ENCODE results near the gene KRT39. TPM values are rescaled to one million over a fixed set of nuclear protein-coding genes. Genes with fewer than 3 reads are reported as not detected.

KRT39 gene
- total and polyA plus RNA-seq, 2 experiments from 2014 or later: not detected

- TF ChIP-seq NANOG (IDR thresholded peaks at IDR 0.05; ENCODE audit: borderline replicate concordance): no peak
- no peak for TF ChIP-seq EZH2 (IDR thresholded peaks at IDR 0.05; ENCODE audit: low read depth, unreplicated experiment)
- no peak for TF ChIP-seq REST (IDR thresholded peaks at IDR 0.05; ENCODE audit: unreplicated experiment)
- TF ChIP-seq, protein P1, sequence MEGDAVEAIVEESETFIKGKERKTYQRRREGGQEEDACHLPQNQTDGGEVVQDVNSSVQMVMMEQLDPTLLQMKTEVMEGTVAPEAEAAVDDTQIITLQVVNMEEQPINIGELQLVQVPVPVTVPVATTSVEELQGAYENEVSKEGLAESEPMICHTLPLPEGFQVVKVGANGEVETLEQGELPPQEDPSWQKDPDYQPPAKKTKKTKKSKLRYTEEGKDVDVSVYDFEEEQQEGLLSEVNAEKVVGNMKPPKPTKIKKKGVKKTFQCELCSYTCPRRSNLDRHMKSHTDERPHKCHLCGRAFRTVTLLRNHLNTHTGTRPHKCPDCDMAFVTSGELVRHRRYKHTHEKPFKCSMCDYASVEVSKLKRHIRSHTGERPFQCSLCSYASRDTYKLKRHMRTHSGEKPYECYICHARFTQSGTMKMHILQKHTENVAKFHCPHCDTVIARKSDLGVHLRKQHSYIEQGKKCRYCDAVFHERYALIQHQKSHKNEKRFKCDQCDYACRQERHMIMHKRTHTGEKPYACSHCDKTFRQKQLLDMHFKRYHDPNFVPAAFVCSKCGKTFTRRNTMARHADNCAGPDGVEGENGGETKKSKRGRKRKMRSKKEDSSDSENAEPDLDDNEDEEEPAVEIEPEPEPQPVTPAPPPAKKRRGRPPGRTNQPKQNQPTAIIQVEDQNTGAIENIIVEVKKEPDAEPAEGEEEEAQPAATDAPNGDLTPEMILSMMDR (conservative IDR thresholded peaks at IDR 0.05; ENCODE audit: low read depth in 2 of 2): no peak
- TF ChIP-seq, protein P2, sequence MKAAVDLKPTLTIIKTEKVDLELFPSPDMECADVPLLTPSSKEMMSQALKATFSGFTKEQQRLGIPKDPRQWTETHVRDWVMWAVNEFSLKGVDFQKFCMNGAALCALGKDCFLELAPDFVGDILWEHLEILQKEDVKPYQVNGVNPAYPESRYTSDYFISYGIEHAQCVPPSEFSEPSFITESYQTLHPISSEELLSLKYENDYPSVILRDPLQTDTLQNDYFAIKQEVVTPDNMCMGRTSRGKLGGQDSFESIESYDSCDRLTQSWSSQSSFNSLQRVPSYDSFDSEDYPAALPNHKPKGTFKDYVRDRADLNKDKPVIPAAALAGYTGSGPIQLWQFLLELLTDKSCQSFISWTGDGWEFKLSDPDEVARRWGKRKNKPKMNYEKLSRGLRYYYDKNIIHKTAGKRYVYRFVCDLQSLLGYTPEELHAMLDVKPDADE (IDR thresholded peaks at IDR 0.05): no peak
- TF ChIP-seq ZNF331 (CRISPR knock-in tag; IDR thresholded peaks at IDR 0.05; ENCODE audit: low read depth): no peak
- Histone ChIP-seq H4K20me1 (replicated peaks; ENCODE audit: insufficient read depth) (no peaks in the 10 kb centered on the region), H3K79me2 (replicated peaks; ENCODE audit: insufficient read depth) (no peaks in the 10 kb centered on the region), H3K27ac (ENCODE audit: low read depth) (no peak overlapping the region), H3K27me3 (ENCODE audit: insufficient read depth) (no peaks in the 10 kb centered on the region), H3K4me1 (ENCODE audit: insufficient read depth) (no peaks in the 10 kb centered on the region), H3K4me2 (no peak overlapping the region), H3K36me3 (ENCODE audit: insufficient read depth) (no peaks in the 10 kb centered on the region), H3K9me2 (ENCODE audit: insufficient read depth) (no peaks in the 10 kb centered on the region), H2AFZ (no peak overlapping the region; the same call in 1 of the 2 replicates), H3K4me3 (no peak overlapping the region), H3F3A (replicated peaks; ENCODE audit: low read depth) (no peaks in the 10 kb centered on the region)
- Mint-ChIP-seq H3K4me1 (peaks cover 9% of the 10 kb centered on the region), H3K4me3 (no peak overlapping the region), H3K27ac (no peak overlapping the region), H3K36me3 (ENCODE audit: low read depth) (0 out of 3 replicates have a peak, but pooled peaks cover 3% of the 10 kb centered on the region), H3K27me3 (ENCODE audit: insufficient read depth, low read depth, poor library complexity) (peaks cover 11% of the 10 kb centered on the region), H3K9me3 (no peaks in the 10 kb centered on the region)
- ATAC-seq (no peak), DNase-seq (ENCODE audit: low spot score) (no peak)
Observed at GRCh38 chr17:40940266-40940665, 26.5 kb downstream of the KRT39 start.

GRCh38 chr17:40938981-40939380, 27.8 kb downstream of the KRT39 start:
- DNase-seq (ENCODE audit: low spot score) (no peak), ATAC-seq (no peak)
- Mint-ChIP-seq H3K4me3 (no peak overlapping the region), H3K36me3 (ENCODE audit: low read depth) (0 out of 3 replicates have a peak, but pooled peaks cover 3% of the 10 kb centered on the region), H3K27me3 (ENCODE audit: insufficient read depth, low read depth, poor library complexity) (peaks cover 7% of the 10 kb centered on the region), H3K27ac (no peak overlapping the region), H3K9me3 (no peaks in the 10 kb centered on the region), H3K4me1 (peaks cover 9% of the 10 kb centered on the region)
- Histone ChIP-seq H2AFZ (no peak overlapping the region), H3K4me3 (no peak overlapping the region), H3K9me2 (ENCODE audit: insufficient read depth) (no peaks in the 10 kb centered on the region), H3F3A (replicated peaks; ENCODE audit: low read depth) (no peaks in the 10 kb centered on the region), H3K36me3 (ENCODE audit: insufficient read depth) (no peaks in the 10 kb centered on the region), H3K4me1 (ENCODE audit: insufficient read depth) (no peaks in the 10 kb centered on the region), H3K27ac (ENCODE audit: low read depth) (no peak overlapping the region), H4K20me1 (replicated peaks; ENCODE audit: insufficient read depth) (no peaks in the 10 kb centered on the region), H3K79me2 (replicated peaks; ENCODE audit: insufficient read depth) (no peaks in the 10 kb centered on the region), H3K27me3 (ENCODE audit: insufficient read depth) (no peaks in the 10 kb centered on the region), H3K4me2 (no peak overlapping the region)
- TF ChIP-seq STAT1 (IDR thresholded peaks at IDR 0.05; ENCODE audit: unreplicated experiment): no peak
- TF ChIP-seq ZNF114 (CRISPR knock-in tag; IDR thresholded peaks at IDR 0.05): no peak
- TF ChIP-seq REST (IDR thresholded peaks at IDR 0.05; ENCODE audit: unreplicated experiment): no peak
- TF ChIP-seq, protein P1 (conservative IDR thresholded peaks at IDR 0.05; ENCODE audit: low read depth in 2 of 2): no peak
- no peak for TF ChIP-seq ZNF331 (CRISPR knock-in tag; IDR thresholded peaks at IDR 0.05; ENCODE audit: low read depth)
- TF ChIP-seq EZH2 (IDR thresholded peaks at IDR 0.05; ENCODE audit: low read depth, unreplicated experiment): no peak
- no peak for TF ChIP-seq EZH2phosphoT487 (IDR thresholded peaks at IDR 0.05; ENCODE audit: unreplicated experiment)
- TF ChIP-seq, protein P2 (IDR thresholded peaks at IDR 0.05): no peak
- no peak for TF ChIP-seq JUNB (IDR thresholded peaks at IDR 0.05; ENCODE audit: unreplicated experiment)

Measured in GM23338 (cell line).